ENCODE data around the gene FKBP7.
"Not testable (repeated sequence)": the region's sequence is repeated elsewhere in the genome, so short reads cannot be mapped to it uniquely, and the experiment has no call there.

The FKBP7 gene, protein sequence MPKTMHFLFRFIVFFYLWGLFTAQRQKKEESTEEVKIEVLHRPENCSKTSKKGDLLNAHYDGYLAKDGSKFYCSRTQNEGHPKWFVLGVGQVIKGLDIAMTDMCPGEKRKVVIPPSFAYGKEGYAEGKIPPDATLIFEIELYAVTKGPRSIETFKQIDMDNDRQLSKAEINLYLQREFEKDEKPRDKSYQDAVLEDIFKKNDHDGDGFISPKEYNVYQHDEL

GRCh38 chr2:178478439-178479274, at the start of gene FKBP7:
FKBP7 (minus strand) TSS chr2:178478600; CDS start chr2:178478499, 101 bp downstream.
- in situ Hi-C loops (cut with MboI; ENCODE audit: low pct_unique_long_range_greater_than_20kb, low sequenced_read_pairs) = no loop called here
- DNase-seq = peak; percentile 86

- DNase-seq = no peak
- in situ Hi-C loops (cut with MboI; ENCODE audit: low pct_unique_long_range_greater_than_20kb, low sequenced_read_pairs) = no loop called here
Measured at GRCh38 chr2:178527592-178527991, 49.2 kb upstream of the FKBP7 start.

DNA sequence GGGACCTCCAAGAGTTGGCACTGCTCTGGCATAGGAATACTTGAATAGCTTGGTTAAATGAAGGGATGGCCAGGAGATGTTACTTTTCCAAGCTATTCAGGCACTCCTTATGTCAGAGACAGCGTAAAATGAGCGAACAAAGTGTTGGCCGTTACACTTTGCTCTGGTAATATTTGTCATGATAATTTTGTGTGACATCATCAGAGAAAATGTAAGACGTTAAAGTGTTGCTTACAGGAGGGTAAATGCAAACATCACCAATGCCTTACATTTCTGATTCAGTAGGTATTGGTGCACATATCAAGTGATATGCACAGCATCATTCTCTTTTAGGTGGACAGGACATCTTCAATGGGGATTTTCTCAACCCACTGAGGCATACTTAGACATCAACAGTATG, 47.9 kb upstream of the FKBP7 start:
- in situ Hi-C loops (cut with MboI; ENCODE audit: low pct_unique_long_range_greater_than_20kb, low sequenced_read_pairs) = no loop called here
- DNase-seq = no peak

DNA sequence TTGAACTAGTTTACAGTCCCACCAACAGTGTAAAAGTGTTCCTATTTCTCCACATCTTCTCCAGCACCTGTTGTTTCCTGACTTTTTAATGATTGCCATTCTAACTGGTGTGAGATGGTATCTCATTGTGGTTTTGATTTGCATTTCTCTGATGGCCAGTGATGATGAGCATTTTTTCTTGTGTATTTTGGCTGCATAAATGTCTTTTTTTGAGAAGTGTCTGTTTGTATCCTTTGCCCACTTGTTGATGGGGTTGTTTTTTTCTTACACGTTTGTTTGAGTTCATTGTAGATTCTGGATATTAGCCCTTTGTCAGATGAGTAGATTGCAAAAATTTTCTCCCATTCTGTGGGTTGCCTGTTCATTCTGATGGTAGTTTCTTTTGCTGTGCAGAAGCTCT, 47.1 kb upstream of the FKBP7 start:
- in situ Hi-C loops (cut with MboI; ENCODE audit: low pct_unique_long_range_greater_than_20kb, low sequenced_read_pairs) = not testable (repeated sequence)

DNA sequence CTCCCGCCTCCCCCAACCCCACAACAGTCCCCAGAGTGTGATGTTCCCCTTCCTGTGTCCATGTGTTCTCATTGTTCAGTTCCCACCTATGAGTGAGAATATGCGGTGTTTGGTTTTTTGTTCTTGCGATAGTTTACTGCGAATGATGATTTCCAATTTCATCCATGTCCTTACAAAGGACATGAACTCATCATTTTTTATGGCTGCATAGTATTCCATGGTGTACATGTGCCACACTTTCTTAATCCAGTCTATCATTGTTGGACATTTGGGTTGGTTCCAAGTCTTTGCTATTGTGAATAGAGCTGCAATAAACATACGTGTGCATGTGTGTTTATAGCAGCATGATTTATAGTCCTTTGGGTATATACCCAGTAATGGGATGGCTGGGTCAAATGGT, 46.6 kb upstream of the FKBP7 start:
- in situ Hi-C loops (cut with MboI; ENCODE audit: low pct_unique_long_range_greater_than_20kb, low sequenced_read_pairs) = not testable (repeated sequence)

More for the DNA sequence above, 47.1 kb upstream of the FKBP7 start:
- DNase-seq = not testable (repeated sequence)

GRCh38 chr2:178523596-178524134, 45.3 kb upstream of the FKBP7 start:
- in situ Hi-C loops (cut with MboI; ENCODE audit: low pct_unique_long_range_greater_than_20kb, low sequenced_read_pairs) = no loop called here
- no peak for DNase-seq

More for the DNA sequence above, 46.6 kb upstream of the FKBP7 start:
- DNase-seq = not testable (repeated sequence)

DNA sequence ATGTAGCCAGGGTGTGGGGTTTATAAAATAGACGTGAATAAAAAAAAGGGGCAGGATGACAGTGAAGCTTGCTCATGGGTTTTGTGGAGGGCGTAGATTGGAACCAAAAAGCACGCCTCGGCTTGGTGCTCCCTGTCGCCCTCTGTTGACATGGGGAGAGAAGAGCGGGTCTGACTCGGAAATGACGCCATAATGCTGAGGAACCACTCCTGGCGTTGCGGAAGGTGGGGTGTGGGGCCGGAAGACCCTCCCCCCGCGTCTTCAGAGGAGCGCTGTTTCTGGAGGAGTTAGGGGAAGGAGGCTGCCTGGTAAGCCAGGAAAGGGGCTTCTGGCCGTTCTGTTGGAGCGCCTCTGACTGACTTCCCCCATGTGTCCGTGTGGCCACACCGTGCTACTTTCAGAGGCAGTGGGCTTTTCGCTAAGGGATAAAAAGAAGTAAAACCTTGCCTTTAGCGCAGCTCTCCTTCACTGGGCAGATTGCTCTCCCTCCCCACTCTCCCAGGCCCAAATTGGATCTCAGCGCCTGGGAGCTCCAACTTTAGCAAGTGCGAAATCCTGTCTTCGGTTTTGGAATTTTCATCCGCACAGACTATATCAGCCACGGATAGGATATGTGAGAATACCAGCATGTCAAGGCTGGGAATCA, 44.7 kb upstream of the FKBP7 start:
- in situ Hi-C loops (cut with MboI; ENCODE audit: low pct_unique_long_range_greater_than_20kb, low sequenced_read_pairs) = no loop called here
- DNase-seq = no peak

GRCh38 chr2:178521304-178522150, 43.1 kb upstream of the FKBP7 start:
- no peak for DNase-seq
- in situ Hi-C loops (cut with MboI; ENCODE audit: low pct_unique_long_range_greater_than_20kb, low sequenced_read_pairs) = no loop called here

GRCh38 chr2:178517496-178517895, 39.1 kb upstream of the FKBP7 start:
- DNase-seq = no peak
- in situ Hi-C loops (cut with MboI; ENCODE audit: low pct_unique_long_range_greater_than_20kb, low sequenced_read_pairs) = no loop called here

DNA sequence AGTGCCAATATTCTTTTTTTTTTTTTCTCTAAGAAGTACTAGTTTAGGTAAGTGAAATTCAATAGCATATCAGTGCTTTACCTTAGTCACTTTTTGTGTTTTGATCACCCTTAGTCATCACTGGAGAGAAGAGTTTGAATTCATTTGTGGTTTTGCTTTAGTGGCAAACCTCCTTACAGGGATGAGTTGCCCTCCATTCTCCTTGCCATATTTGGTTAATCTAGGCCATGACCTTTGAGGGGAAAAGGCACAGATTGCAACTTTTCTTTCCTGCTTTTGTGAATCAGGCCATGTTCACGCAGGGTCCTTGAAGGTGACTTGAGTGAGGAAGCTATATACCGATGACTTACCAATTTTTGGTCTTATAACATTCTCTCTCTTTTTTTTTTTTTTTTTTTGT, 36.3 kb upstream of the FKBP7 start:
- in situ Hi-C loops (cut with MboI; ENCODE audit: low pct_unique_long_range_greater_than_20kb, low sequenced_read_pairs) = no loop called here
- DNase-seq = no peak

DNA sequence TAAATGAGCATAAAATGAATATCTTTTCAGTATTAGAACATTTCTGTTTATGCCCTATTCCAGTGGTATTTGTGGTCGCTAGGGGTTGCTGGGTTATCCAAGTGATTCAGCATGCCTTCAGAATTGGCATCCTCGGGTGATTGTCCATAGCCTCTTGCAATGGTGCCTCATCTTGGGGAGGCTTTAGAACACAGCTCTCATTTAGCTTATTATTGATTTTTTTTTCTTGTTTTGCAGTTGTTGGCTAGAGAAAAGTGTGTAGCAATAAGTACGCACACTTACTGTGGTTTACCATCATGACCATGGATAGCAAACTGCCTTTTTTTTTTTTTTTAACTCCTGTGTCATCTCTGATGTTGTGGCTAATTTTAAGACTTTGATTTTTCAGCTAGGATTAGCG, 35.5 kb upstream of the FKBP7 start:
- DNase-seq = no peak
- in situ Hi-C loops (cut with MboI; ENCODE audit: low pct_unique_long_range_greater_than_20kb, low sequenced_read_pairs) = no loop called here

GRCh38 chr2:178512484-178512883, 34.1 kb upstream of the FKBP7 start:
- in situ Hi-C loops (cut with MboI; ENCODE audit: low pct_unique_long_range_greater_than_20kb, low sequenced_read_pairs) = no loop called here
- DNase-seq = no peak

DNA sequence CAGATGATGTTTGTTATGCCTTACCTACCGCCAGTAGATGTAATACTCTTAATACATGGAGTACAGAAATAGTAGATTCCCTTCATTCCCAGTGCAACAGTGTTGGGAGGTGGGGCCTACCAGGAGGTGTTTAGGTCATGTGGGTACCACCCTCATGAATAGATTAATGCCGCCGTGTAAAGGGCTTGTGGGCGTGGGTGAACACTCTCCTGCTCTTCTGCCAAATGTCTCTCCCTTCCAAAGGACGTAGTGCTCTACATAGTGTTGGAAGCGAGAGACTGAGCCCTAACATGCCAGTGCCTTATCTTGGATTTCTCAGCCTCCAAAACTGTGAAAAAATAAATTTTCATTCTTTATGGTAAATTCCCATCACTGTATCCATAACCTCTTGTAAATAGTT, 32.0 kb upstream of the FKBP7 start:
- DNase-seq = no peak
- in situ Hi-C loops (cut with MboI; ENCODE audit: low pct_unique_long_range_greater_than_20kb, low sequenced_read_pairs) = no loop called here

DNA sequence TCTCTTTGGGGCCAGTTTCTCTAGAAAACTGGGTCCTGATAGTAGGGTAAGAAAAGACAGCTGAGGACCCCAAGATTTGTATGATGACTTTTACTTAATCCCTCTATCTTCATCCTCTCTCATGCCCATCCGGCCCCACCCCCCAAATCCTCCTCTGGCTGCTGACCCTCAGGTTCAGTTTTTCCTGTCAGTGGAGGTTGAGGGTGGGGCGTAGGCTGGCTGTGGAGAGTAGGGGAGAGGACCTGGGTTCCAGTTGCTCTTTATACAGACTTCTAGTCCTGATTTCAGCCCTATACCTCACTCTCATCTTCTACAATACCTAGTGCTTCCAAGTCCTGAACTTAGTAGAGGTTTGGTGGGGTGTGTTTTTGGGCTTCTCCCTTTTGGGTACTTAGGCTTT, 30.2 kb upstream of the FKBP7 start:
- in situ Hi-C loops (cut with MboI; ENCODE audit: low pct_unique_long_range_greater_than_20kb, low sequenced_read_pairs) = no loop called here
- DNase-seq = no peak

DNA sequence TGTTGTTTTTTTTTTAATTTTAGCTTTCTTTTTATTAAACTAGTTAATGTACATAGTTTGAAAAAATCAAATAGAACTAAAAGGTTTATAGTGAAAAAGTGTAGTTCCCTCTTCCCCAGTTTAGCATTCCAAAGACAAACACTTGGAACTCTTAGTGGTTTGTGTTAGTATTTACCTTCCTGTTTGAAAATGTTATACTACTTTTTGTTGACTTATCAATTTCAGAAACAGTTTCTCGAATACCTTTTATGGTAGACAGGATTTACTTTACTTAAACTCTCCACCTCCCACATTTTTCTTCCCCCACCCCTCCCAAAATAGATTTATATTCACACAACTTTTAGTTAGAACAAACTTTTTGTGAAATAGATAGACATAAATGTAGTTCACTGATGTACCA, 28.5 kb upstream of the FKBP7 start:
- no peak for DNase-seq
- in situ Hi-C loops (cut with MboI; ENCODE audit: low pct_unique_long_range_greater_than_20kb, low sequenced_read_pairs) = no loop called here

DNA sequence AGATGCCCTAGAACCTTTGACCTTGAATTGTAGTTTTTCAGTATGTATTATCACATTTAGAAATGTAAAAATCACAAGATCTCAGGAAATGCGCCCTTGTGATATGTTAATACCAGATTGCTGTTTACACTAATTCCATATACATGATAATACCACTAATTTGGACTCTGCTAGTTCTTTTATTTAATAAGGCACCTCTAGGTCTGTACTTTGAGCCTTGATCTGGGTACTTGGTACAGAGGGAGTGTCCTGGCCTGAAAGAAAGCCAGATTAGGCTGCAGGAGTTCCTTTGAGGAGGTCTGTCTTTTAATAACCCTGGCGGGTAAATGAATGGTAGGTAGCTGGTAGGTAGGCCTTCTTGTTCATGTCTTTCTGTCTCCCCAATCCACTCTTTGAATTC, 28.1 kb upstream of the FKBP7 start:
- in situ Hi-C loops (cut with MboI; ENCODE audit: low pct_unique_long_range_greater_than_20kb, low sequenced_read_pairs) = no loop called here

DNA sequence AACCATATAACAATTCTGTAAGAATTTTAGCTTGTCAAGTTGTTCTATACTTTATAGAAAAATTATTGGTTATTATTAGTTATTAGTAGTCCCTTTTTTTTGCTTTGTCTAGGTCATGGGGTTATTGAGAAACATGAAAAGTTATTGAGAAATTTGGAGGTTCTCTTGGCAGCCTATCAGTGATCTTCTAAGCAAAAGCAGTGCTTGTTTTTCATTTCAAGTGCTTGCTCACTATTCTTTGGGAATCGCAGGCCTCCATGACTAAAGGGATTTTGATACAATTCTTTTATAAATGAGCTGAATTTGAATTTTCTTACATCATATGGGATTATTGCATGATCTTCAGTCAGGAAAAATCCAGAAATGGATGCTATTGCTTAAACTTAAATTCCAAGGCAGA, 27.7 kb upstream of the FKBP7 start:
- in situ Hi-C loops (cut with MboI; ENCODE audit: low pct_unique_long_range_greater_than_20kb, low sequenced_read_pairs) = no loop called here
- DNase-seq = no peak

More for the DNA sequence above, 28.1 kb upstream of the FKBP7 start:
- DNase-seq = no peak

GRCh38 chr2:178502751-178503150, 24.4 kb upstream of the FKBP7 start:
- in situ Hi-C loops (cut with MboI; ENCODE audit: low pct_unique_long_range_greater_than_20kb, low sequenced_read_pairs) = no loop called here

GRCh38 chr2:178499640-178500039, 21.2 kb upstream of the FKBP7 start:
- DNase-seq = no peak
- in situ Hi-C loops (cut with MboI; ENCODE audit: low pct_unique_long_range_greater_than_20kb, low sequenced_read_pairs) = no loop called here

More at GRCh38 chr2:178502751-178503150, 24.4 kb upstream of the FKBP7 start:
- no peak for DNase-seq
